Measurements from ENCODE around the gene LNX1.

Gene LNX1

DNA sequence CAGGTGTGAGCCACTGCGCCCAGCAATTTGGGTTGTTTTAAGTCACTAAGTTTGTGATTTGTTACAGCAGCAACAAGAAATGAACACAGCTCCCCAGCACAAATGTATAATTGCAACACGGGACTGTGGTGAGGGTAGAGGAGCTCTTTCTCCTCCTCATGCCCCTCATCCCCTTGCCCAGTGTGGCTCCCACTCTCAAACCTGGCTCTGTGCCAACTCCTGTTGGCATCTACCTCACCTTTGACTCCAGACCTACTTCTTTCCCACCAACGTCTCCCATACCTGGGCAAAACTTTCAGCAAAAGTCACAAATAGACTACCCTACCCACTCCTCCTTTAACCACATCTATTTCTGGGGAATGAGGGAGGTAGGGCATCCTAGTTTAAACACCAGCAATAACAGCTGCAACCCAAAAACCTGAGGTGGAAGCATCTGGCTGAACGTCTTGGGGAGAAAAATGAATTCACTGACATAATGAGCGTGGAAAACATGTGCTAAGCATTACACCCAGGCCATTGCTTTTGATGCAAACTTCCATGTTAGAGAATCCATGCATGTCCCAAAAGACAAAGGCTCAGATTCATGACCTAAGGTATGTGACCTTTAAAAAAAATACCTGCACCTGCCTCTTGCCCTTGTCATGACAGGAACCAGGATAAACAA lies 19.2 kb downstream of the LNX1 start:
- DNase-seq = no peak

DNA sequence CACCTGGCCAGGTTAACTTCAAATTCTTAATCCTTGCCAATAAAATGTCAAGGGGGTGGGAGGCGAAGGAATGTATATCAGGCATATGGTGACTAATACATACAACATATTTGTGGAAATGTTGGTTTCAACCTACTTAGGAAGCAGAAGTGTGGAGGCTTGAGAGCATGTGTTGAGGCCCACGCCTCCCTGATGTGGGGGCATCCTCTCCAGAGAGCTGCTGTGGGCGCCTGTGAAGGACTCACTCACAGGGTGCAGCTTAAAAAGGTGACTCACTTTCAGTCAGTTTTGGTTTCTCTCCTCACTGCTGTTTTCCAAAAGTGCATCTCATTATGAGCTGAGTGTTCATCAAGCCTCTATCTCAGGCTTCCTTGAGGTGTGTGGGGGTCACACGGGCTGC lies 27.5 kb downstream of the LNX1 start:
- no peak for DNase-seq

DNA sequence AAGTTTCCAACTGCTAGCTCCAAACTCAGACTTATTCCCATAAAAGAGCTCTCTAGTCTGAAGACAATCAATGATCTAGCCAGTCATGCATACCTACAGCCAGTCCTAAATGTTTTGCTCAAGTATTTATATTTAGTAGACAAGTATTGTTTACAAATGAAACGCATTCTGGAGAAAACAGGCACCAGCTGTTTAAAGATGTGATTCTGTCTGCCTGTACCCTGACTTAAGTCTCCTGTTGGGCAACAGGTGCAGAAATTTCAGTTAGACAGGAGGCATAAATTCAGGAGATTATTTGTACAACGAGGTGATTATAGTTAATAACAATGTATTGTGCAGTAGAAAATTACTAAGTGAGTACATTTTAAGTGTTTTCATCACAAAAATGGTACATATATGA lies 28.9 kb downstream of the LNX1 start:
- DNase-seq = no peak

DNA sequence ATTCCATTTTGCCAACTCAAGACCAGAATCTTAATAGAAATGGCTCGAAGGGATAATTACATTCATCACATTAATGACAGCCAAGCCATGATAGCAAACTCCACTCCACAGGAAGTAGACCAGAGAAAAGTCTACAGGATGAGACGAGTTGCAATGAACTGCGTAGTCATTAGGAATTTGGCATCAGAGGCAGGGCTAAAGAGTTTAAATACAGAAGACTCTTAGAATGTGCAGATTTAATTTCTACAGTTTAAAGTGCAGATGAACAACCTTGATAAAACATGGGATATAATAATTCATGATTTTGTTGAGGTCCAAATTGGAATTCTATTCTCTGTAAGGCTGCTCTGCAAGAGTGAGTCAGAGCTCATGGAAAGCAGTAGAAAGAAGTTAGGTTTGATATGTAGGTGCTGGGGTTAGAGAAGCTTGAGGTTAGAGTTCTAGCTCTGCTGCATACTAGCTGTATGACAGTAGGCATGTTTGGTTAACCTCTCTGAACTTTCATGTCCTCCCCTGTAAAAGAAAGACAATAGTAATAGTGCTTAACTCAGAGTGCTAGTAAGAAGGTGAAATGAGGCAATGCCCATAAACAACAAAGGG lies 32.2 kb downstream of the LNX1 start:
- DNase-seq = no peak

DNA sequence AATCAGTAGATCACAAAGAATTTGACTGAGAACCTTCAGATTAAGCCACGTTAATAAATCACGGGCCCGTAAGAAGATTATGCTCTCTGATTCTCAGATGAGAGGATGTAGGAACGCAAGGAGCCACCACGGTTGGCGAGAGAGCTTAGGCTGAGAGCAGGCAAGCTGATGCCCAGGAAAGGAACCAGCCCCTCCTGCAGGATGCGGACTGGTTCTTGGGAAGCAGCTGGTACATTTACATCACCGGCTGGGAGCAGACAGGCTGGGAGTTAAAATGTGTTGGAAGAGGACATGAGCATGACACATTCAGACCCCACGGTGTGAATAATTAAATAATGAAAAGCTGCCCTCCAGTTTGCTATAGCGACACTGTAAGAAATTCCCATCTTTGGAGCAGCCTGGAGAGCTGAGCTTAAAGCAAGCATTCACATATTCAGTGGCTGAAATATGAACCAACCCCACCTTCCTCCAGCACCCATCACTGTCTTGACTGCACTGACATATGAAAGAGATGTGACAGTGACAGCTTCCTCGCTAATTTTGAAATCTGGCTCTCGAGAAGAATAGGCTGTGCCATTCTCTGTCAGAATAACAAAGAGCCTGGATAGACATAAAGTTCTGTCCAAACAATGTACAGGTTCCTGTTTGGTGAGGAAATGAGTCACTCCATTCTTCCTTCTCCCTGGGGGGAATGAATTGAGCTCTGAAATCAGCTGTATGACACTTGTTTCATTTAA lies 33.1 kb downstream of the LNX1 start:
- DNase-seq = no peak

DNA sequence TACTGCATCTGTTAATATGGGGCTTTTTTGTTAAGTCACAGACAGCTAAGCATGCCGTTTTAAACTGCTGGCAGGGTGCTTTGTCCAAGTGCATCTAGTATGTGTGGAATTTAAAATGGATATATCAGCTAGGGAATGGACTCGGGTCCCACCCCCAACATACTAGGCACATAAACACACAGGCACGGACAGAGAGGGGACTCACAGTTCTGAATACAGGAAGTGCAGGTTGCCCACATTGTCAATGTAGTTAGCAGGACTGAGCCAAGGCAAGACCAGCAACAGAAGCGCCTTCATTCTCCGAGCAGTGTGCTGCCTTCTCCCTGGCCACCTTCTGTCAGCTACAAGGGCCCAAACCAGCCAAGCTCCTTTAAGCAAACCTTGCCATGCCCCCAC lies 33.6 kb downstream of the LNX1 start:
- DNase-seq = no peak

DNA sequence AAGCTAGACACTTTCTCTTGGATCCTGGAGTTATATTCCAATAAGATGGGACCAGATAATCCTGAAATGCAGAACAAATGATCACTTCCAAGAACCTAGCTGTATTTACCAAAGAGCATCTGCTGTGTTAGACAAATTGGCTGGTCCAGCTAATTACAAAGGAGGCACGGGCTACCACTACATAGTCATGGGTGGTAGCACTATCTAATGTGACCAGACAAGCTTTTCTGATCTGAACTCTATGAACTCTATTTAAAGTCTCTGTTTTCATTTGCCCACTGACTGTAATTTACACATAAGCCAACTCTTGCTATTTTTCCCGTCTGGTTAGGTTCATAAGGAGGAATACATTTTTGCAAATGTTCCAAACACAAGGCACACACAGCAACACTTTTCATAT lies 34.6 kb downstream of the LNX1 start:
- DNase-seq = no peak

DNA sequence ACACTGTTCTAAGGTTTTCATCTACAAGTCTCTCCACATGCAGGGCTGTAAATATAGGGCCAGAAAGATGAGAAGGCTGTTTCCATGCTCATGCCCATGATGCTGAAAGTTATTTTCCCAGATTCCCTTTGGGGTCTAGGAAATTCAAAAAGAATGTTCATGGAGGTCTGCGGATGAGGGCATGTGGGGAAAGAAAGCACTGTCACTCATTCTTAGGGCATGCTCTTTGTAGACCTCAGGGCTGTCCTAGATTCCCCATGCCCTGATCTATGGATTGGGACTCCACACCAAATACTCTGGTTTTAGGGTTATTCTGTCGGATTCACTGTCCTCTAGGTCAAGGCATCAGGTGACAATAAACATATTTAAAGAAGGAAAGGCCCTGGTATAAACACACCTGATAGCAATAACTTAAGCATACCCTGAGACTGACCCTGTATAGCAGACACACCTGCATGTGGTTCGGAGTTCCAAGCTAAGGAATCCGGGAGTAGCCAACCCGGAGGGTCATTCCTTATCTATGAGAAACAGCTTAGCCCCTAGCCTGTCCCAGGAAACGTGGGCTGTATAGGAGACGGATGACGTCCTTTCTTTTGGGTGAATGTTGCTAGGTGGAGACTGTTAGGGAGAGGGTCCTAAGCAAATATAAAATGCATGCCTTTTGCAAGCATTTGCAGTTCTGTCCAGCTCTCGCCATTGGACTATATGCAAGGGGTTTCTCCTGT lies 37.6 kb downstream of the LNX1 start:
- no peak for DNase-seq

DNA sequence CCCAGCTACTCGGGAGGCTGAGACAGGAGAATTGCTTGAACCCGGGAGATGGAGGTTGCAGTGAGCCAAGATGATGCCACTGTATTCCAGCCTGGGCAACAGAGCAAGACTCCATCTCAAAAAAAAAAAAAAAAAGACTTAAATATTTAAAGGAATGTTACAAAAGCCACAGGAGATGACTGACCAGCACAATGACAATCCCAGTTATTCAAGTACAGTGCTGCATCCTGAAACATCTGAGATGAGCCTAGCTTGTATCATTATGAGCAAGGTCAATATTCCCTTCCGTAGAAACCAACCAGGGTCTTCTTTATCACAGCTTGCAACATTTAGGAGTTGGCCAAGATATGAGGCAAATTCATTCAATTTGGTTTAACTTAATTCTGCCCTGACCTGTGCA lies 38.6 kb downstream of the LNX1 start:
- no peak for DNase-seq

DNA sequence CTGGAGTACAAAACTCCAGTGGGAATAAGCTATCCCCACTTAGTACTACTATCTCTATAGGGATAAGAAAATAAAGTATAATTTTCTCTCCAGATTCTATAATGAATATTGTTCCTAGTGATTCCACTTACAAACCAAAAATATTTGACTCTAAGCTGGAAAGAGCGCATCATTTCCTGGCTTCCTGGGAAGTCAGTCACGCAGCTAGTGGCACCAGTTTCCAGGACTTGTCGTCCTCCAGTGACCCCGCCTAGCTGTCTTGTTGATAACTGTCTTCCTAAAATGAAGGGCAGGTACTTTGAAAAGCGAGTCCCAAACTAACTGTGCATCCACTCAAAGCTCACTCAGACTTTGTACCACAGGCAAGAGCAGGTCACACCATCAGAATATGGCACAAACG lies 39.3 kb downstream of the LNX1 start:
- DNase-seq = no peak

DNA sequence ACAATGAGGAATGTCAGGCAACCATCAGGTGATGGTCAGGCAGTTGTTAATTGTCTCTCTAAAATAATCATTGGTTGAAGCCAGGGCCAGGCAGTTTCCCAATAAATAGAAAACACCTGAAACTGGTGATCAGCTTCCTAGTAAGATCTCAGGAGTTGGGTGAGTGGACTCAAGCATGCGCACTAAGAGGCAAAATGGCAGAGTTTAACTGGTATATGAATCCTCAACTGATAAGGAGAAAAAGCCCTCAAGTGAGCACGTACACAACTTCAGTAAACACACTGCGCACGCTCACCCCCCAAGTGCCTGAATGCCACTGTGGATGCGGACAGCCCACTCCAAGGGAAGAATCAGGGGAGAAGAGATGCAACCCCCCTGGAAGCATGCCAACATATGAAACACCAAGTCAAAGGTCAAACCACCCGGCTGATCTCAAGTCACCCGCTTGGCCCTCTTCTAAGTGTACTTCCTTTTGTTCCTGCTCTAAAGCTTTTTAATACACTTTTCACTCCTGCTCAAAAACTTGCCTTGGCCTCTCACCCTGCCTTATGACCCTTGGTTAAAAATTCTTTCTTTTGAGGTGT lies 39.9 kb downstream of the LNX1 start:
- no peak for DNase-seq

DNA sequence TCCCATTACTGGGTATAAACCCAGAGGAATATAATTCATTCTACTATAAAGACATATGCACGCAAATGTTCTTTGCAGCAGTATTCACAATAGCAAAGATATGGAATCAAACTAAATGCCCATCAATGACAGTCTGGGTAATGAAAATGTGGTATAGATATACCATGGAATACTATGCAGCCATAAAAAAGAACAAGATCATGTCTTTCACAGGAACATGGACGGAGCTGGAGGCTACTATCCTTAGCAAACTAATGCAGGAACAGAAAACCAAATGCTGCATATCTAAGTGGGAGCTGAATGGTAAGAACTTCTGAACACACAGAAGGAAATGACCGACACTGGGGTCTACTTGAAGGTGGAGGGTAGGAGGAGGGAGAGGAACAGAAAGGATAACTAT lies 42.6 kb downstream of the LNX1 start:
- no peak for DNase-seq

DNA sequence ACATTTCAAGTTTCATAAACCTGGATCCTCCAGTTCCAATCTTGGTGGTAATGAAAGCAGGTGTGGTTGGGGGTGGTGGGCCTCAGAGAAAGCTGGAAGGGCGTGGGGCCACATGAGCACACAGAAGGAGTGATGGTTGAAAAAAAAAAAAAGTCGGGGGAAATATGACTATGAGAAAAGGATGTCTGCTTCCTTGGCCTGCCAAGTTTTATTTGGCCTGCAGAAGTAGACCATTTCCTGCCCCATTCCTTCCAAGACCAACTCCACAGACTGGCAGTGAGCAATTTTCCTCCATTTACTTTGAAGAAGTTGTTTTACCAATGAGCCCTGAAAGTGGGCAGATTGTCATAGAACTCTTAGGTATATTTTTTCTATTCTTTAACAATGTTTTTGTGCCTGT lies 43.3 kb downstream of the LNX1 start:
- DNase-seq = no peak

DNA sequence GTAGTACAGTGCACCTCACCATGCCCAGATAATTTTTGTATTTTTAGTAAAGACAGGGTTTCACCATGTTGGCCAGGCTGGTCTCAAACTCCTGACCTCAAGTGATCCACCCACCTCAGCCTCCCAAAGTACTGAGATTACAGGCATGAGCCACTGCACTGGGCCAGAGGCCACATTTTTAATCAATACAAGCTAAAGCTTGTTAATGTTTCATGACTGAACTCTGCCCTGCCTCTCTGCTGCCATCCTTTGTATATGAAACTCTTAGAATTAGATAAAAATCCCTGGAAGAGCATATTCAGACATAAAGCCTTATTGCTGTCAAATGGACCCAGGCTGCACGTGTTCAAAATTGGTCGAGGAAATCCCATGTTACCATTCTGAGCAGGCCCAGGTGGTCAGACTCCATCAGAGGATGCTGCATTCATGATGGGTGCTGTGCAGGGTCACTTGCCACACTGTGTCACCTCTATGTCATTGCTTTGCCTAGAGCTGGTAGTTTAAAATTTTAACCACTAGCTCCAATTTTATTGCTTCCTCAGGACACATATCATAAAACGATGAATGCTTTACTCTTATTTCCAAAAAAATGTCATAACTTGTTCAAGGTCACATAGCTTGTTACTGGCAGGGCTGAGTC lies 45.2 kb downstream of the LNX1 start:
- DNase-seq = no peak

DNA sequence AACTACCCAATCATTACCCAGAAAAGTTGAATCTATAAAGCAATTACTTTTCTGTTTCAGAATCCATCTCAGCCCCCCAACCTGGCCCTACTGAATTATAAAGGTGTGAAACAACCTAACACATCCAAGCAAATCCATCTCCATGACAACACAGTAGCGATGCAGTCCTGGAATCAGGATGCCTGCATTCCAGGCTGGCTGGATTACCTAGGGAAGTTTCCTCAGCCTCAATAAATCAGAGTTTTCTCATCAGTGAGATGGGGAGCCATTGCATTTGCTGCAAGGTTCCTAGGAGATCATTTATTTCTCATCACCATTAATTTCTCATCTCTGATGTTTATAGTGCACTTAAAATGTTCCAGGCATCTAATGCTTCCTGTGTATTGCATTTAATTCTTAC lies 46.0 kb downstream of the LNX1 start:
- no peak for DNase-seq

DNA sequence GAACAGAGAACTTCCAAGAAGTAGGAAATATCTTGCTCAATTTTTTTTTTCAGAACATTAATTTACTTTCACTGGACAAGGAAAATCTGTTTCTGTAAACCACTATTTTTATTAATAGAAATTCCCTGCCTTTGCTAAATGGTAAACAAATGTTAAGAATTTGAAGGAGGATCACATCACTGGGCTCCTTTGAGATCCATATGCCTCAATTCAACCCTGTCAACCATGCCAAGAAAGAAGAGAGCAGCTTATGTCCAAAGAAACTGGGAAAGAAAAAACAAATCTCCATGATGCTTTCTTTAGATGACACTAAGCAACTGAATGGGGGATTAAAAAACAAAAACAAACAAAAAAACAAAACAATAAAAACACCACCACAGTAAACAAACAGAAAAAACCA lies 47.7 kb downstream of the LNX1 start:
- DNase-seq = no peak

DNA sequence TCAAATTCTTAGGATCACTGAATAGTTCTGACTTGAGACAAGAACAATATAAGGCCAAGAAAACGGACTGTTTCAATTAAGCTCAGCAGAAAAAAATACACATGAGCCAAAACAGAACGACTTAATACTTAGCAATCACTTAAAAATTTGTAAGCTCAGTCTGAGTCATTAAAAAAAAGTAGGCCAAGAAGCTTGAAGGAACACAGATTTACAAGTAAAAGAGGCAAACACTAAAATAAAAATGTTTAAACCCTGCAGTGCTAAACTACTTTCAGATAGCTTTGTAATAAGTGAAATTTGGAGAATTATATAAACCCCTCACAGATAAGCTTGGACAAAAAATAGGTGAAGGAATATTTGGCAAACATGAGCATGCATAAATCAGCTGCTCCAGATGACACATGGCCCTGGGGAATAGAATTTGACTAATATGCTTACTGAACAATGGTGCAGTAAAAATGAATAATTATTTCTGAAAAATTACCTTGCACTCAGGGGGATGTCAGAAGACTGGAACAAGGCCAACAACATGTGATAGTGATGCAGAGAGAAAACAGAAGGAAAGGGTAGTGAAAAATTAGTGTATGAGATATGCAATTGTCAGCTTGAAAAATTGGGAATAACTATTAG lies 49.6 kb downstream of the LNX1 start:
- DNase-seq = no peak

DNA sequence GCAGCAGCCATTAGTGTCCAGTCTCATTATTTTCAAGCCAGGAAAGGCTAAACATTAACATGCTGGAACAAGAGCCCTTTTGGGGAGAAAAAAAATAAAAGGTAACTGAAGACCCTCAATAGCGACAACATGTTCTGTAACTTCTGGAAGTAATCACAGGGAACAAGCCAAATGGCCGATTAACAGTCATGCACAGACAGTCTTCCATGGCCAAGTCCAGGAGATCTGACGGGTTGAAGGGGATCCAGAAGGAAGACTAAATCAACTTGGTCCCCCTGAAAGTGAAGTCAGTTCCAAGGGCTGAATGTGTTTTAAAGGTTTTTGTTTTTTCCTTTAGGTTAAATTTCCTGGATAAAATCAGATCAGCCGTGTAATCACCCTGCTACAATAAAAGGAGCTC lies 52.5 kb downstream of the LNX1 start:
- DNase-seq = peak; percentile 65

DNA sequence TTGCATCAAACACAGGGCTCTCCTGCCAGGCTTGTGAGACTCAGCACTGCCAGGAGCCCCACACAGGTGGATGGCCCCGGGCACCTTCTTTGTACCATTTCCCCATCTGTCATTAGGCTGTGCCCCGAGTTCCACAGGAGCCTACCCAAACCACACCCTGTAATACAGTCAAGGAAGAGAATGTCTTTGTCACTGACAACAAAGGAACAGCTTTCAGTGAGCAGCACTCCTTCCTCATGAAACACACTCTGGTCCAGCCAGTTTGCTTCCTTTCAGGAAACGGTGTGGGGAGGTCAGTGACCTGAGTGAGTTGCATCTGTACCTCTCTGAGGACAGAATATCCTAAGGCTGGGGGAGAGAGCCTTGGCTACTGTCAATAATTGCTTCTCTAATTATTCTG lies 53.7 kb downstream of the LNX1 start:
- no peak for DNase-seq

DNA sequence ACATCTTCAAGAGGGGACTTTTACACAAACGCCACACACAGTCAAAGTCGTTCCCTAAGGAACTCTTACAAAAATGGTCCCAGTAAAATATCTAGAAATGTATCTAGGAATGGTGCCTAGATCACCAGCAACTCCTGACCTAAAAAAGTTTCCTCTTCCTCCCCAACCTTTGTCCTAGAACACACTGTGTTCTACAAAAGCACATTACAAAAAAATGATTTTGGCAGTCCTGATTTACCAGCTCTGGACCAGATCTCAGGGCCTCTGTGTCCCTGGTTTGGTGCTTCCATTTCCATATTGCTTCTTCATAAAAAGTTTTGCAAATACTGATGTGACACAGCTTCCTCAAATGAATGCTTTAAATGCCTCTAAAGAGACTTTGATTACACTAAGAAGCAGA lies 55.0 kb downstream of the LNX1 start:
- no peak for DNase-seq

DNA sequence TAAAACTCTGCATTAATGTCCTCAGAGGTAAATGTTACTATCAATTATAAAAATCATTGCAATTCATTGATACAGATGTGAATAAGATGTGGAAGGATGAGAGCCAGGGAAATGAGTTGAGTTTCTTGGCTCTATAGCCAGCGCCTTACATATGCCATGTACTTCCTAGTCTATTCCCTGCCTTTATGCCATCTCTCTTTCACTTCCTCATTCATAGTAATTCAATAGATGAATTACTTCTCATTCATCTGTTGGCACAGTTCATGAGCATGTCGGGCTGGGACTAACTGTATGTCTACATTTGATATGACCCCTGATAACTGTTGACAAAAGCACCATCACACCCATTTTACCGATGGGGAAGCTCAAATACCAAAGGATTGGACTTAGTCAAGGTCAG lies 55.7 kb downstream of the LNX1 start:
- no peak for DNase-seq

DNA sequence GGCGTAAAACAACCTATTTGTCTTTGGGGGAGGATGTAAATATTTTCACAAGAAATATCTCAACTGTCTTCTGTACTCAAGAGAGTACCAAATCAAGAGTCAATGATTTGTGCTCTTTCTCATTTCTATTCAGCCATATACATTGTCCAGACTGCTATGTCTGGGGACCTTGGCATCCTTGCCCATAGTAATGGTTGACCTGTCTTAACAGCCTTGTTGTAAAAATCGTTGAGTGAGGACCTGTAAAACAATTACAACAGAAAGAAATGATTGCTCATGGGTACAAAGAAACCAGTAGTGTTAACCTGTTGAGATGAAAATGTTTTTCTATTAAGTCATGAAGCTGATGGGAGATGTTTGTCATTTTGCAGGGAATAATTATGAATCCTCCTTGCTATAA lies 56.6 kb downstream of the LNX1 start:
- no peak for DNase-seq

DNA sequence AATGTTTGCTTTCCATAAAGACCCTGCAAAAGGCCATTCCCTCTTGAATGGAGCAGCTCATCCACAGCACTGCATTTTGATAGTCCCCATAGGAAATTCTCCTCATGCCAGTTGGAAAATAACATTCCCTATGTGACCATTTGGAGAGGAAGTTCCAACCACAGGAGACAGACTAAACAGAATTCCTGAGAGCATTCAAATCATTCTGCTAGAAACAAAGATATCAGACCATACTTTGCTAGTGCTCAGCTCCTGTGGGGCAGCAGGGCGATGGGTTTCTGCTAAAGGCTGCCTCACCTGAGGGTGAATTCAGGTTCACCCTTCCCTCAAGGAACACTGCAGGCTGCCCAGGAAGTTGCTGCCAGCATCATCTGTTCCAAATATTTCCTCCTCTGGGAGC lies 58.8 kb downstream of the LNX1 start:
- no peak for DNase-seq
